NCI-H1694 treated with DMSO at 0.1 percent for 48 hours (cell line): ENCODE measurements around the gene CFAP91.

ENCODE experiments used
- DNase-seq: peaks from one replicate; lab custom pipeline; 2025; lab: John Stamatoyannopoulos, UW

Gene CFAP91

DNA sequence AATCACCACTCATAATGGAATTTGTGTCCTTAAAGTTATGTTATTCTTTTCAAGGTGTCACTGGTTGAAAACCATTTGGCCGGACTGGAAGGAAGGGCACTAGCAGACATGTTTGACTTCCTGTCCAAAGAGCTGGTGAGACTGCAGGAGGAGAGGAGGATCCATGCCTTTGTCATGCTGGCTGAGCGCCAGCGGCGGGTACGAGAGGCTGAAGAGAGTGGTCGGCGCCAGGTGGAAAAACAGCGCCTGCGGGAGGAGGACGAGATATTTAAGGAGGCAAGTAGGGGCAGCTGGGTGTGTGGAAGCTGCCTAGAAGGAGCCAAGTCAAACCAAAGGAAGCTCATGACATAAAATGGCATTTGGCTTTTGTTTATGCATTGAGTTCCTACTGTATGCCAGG, 41.1 kb downstream of the CFAP91 start:
- DNase-seq: no peak

DNA sequence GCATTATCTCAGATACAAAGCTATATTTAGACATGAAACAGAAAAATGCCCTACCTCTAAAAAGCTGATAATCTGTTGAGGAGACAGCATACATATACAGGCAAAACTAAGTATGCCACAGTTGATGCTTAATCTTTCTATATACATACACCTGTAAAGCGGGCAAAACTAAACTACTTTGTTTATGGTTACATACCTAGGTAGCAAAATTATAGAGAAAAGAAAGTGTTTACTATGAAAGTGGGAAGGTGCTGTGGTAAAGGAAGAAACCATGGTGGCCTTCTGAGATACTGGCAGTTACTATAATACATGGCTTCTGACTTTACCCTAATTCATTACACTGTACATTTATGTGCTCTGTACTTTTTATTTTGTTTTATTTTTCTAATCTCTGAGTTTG, 43.1 kb downstream of the CFAP91 start:
- no peak for DNase-seq

DNA sequence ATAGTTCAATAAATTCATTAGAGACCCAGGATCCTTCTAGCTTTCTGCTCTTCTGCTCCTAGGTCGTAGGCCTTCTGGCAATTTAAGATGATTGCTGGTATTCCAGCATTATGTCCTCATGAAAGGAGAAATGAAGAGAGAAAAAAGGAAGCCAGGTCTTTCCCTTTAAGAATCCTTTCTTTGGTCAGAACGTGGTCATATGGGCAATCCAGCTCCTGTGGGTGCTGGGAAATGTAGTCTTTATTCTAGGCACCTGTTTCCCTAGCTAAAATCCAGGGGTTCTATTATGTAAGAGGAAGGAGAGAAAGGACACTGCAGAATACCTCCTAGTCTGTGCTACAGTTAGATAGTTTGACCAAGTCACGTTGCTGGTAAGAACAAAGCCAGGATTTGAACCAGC, 43.6 kb downstream of the CFAP91 start:
- no peak for DNase-seq

DNA sequence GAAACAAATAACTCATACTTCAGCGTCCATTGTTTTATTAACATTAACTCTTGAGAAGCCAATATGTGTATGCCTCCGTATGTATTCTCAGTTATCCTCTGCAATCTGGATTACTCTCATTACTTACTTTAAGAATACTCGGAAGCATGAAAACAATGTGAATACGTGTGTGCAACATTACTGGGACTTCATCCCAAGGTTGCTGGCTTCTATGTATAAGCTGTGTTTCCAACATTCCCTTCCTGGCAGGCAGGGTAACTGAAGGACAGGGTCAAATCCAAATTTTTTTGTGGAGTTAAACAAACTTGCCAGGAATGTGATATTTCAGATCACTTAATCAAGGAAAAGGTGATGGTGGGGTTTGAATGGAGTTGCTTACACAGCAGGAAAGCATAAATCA, 44.5 kb downstream of the CFAP91 start:
- DNase-seq: no peak

DNA sequence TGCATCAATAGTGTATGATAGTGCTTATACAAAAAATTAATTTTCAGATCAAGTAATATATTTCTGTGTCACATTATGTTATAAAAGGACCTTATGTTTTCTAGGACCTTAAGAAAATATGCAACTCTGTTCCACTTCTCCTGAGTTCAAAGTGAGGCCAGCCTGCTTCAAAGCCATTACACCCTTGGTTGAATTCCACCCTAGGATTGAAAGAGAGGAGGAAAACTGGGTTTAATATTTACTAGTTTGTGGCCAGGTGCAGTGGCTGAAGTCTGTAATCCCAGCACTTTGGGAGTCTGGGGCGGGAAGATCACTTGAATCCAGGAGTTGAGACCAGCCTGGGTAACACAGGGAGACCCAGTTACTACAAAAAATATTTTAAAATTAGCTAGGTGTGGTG, 46.2 kb downstream of the CFAP91 start:
- DNase-seq: no peak

DNA sequence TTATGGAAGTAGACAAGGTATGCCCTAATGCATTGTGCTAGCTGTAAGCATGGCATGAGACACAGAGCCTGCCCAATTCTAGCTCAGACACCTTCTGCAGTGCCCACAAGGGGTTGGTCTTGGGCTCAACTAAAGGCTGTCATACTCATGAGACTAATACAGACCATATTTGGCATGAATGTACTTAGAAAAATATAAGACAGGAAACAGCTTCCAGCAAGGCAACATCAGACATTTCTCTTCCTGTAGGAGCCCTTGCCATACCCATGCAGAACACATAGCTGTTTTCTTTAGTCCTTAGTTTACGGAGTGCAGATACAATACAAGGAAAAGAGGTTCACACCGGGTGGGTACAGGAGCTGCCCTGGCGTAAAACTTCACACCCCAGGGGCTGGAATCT, 48.6 kb downstream of the CFAP91 start:
- DNase-seq: no peak
